Activated naive CD4-positive, alpha-beta T cell treated with anti-CD3 and anti-CD28 coated beads, Interleukin-2, amount 50 U/mL, for 72 hours (primary cell): ENCODE data around the gene SDF2L1. TPM values are rescaled to one million over a fixed set of nuclear protein-coding genes. Genes with fewer than 3 reads are reported as not detected.
"Not testable (repeated sequence)": the region's sequence is repeated elsewhere in the genome, so short reads cannot be mapped to it uniquely, and the experiment has no call there.

Source experiments
- ATAC-seq, 2 donors: fragments of 150-1000 bp; cut with Tn5 transposase; 2 replicates each; pipeline ENCODE4 v1.10.0; 2021; ENCODE audit warnings: mild to moderate bottlenecking in 2 of 2, moderate library complexity in 2 of 2
- DNase-seq, 2 donors: peaks; one replicate each; pipeline ENCODE4 v3.0.0; 2021 to 2022; ENCODE audit warnings: low spot score in 2 of 2
- H3K27ac Mint-ChIP-seq, 2 donors: one replicate each; pipeline ENCODE4 v1.8.0; 2022; ENCODE audit warnings: mild to moderate bottlenecking in 2 of 2, mixed read lengths in 2 of 2
- H3K36me3 Mint-ChIP-seq, 2 donors: one replicate each; pipeline ENCODE4 v1.8.0; 2022; ENCODE audit warnings: mixed read lengths in 2 of 2
- H3K9me3 Mint-ChIP-seq, 2 donors: one replicate each; pipeline ENCODE4 v1.8.0; 2022; ENCODE audit warnings: mixed read lengths in 2 of 2
- total RNA-seq, 2 donors: library from RNA; stranded (reverse); gene quantifications; one replicate each; pipeline ENCODE4 v1.2.3, GENCODE V29; 2022

Gene SDF2L1
- total RNA-seq, 2 donors from 2014 or later, result 25.3 to 27.8 TPM

DNA sequence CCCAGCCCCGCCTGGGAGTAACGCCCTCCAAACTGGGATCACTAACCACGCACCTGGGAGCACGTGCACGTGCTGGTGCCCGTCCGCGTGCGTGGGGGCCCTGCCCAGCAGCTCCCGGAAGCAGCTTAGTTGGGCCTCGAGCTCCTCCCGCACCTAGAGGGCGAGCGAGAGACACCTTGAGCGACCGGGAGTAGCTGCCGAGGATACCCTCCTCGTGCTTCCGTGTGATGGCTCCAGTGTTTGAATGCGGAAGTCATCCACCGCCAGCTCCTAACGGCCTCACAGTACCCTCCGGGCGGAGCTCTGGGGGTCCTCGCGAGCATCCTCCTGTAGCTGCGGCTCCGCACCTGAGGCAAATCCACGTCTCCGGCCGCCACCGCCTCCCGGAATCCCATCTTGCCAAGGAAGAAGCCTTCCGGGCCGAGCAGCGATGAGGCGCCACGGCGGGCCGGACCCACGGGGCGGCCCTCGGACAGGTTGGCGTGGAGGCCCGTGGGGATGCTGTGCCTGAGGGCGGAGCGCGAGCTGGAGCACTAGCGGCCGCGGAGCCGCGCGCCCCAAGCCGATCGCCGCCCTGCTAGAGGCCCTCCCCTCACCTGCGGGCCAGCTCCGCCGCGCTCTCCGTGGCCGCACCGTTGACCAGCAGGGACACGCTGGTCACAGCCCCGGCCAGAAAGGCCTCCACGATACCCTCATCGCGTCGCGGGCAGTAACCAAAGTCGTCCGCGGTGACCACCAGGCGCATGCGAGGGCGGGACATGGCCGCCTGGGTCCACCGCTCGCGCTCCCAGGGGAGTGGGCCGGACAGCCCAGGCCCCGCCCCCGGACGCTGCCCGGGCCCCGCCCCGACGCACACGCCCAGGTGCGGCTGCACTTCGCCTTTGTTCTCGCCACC lies 12.6 kb upstream of the SDF2L1 start, which contains the start of gene YDJC:
Gene YDJC (minus strand): TSS at position 768 of the 895 bp plus-strand sequence. CDS start 8 bp downstream, at position 760.
- Mint-ChIP-seq H3K27ac (peak within 1 kb of the TSS; percentile 89 to 91), H3K9me3 (no peaks in the 10 kb centered on the region), H3K36me3 (peaks cover 14 to 21% of the 10 kb centered on the region in 2 donors)
- ATAC-seq (peak; percentile 88 to 92), DNase-seq (peak; percentile 93 to 99)

DNA sequence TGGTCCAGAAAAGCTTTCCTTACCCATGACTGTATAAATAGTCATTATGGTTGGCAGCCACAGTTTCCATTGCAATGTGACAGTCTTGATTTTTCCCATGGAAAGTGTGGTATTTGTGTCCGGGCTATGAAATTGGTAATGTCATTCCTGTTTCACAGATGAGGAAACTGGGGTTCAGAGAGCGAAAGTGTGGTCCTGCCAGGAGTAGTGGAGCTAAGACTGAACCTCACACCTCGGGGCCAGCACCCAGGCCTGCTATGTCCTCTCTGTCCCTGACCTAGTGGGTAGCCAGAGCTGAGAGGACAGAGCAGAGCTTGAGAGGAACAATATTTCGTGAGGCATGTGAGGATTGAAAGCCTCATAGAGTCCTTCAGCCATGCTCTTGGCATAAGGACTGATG lies 11.1 kb upstream of the SDF2L1 start:
- H3K36me3 Mint-ChIP-seq, result peaks cover 14 to 21% of the 10 kb centered on the region in 2 donors
- no peak for DNase-seq
- H3K27ac Mint-ChIP-seq, result peak overlapping the region in 1 of 2 donors; percentile 53
- no peak for ATAC-seq
- H3K9me3 Mint-ChIP-seq, result no peaks in the 10 kb centered on the region

GRCh38 chr22:21632237-21632895 lies 9.7 kb upstream of the SDF2L1 start, which contains the start of gene CCDC116:
Gene CCDC116, plus strand, starts transcription at chr22:21632760. Its CDS starts 422 bp downstream, at chr22:21633182.
- Mint-ChIP-seq H3K9me3 (no peaks in the 10 kb centered on the region), H3K36me3 (peaks cover 12 to 14% of the 10 kb centered on the region in 2 donors), H3K27ac (peak within 1 kb of the TSS in 1 of 2 donors; percentile 36)
- peak in 1 of 2 donors; percentile 10 for ATAC-seq
- peak in 1 of 2 donors; percentile 44 for DNase-seq

GRCh38 chr22:21632931-21633330 lies 9.2 kb upstream of the SDF2L1 start:
- Mint-ChIP-seq H3K36me3 (peaks cover 6 to 12% of the 10 kb centered on the region in 2 donors), H3K27ac (no peak overlapping the region), H3K9me3 (no peaks in the 10 kb centered on the region)
- no peak for ATAC-seq
- no peak for DNase-seq

- no peak overlapping the region for H3K27ac Mint-ChIP-seq
- no peaks in the 10 kb centered on the region for H3K9me3 Mint-ChIP-seq
- ATAC-seq (no peak), DNase-seq (no peak)
- H3K36me3 Mint-ChIP-seq, result peaks cover under 1 to 6% of the 10 kb centered on the region in 2 donors
Measured at GRCh38 chr22:21633481-21633880, 8.6 kb upstream of the SDF2L1 start.

- DNase-seq (no peak), ATAC-seq (no peak)
- Mint-ChIP-seq H3K36me3 (peaks cover 0 to 4% of the 10 kb centered on the region in 2 donors), H3K9me3 (no peaks in the 10 kb centered on the region), H3K27ac (no peak overlapping the region)
Measured at GRCh38 chr22:21634081-21634480, 8.0 kb upstream of the SDF2L1 start.

GRCh38 chr22:21634844-21635243 lies 7.3 kb upstream of the SDF2L1 start:
- no peaks in the 10 kb centered on the region for H3K9me3 Mint-ChIP-seq
- no peak for ATAC-seq
- H3K36me3 Mint-ChIP-seq, result no peaks in the 10 kb centered on the region
- no peak overlapping the region for H3K27ac Mint-ChIP-seq
- no peak for DNase-seq

DNA sequence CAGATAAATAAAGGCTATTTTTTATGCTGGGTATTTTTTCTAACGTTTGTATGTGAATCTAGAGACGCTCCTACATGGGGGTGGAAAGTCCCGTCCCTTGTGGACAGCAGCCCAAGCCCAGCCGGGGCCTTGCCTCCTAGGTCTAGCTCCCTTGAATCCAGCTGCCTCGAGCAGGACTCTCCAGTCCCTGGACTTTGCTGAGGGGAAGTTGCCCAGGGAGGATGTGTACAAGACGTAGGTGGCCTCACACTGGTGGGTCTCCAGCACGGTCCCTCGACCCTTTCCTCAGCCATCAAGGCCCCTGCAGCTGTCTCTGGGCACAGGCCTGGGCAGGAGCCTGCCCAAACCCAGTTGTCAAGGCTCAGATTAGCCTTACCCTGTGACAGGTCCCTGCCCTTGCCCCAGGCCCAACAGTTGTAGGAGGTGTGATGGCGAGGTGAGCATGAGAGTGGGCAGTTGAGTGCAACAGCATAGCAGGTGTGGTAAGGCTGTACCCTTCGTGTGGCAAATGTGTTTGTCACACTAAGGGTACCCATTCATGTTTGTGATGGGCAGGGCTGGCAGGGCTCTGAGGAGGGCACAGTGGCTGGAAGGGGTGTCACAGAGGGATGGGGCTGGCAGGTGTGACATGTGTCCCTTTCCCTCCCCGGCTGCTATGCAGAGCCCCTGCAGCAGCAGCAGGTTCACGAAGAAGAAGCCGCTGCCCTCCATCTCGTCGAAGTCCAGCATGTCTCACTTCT lies 6.2 kb upstream of the SDF2L1 start:
- no peak overlapping the region for H3K27ac Mint-ChIP-seq
- no peaks in the 10 kb centered on the region for H3K36me3 Mint-ChIP-seq
- H3K9me3 Mint-ChIP-seq, result no peaks in the 10 kb centered on the region
- DNase-seq (no peak), ATAC-seq (no peak)

DNA sequence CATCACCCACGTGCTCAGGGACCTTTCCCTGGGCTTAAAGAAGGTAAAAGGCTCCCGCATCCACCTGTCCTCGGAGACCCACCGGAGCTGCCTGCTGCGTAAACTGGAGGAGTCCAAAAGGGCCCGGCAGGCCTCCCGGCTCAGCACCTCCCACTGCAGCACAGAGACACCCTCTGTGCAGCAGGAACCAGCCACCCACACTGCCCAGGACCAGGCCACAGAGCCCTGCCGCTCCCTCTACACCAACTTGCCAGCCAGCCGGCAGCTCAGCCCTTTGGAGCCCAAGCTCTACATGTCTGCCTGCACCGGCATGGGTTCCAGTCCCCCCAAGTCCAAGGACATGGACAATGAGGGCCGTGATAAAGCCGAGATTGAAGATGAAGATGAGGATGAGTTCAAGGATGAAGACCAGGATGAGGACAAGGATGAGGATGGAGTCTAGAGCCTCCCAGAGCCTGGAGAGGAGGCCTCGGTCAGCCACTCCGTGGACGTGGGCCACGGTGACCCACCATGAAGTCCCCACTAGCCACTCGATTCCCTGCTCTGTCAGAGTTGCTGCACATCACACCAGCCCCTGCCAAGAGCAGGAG lies 5.4 kb upstream of the SDF2L1 start:
- no peaks in the 10 kb centered on the region for H3K9me3 Mint-ChIP-seq

GRCh38 chr22:21637450-21637849 lies 4.7 kb upstream of the SDF2L1 start:
- H3K27ac Mint-ChIP-seq, H3K36me3 Mint-ChIP-seq, ATAC-seq, DNase-seq, H3K9me3 Mint-ChIP-seq: not testable (repeated sequence)

More for the DNA sequence above, 5.4 kb upstream of the SDF2L1 start:
- Mint-ChIP-seq H3K27ac (no peak overlapping the region), H3K36me3 (no peaks in the 10 kb centered on the region)
- DNase-seq (no peak), ATAC-seq (no peak)

DNA sequence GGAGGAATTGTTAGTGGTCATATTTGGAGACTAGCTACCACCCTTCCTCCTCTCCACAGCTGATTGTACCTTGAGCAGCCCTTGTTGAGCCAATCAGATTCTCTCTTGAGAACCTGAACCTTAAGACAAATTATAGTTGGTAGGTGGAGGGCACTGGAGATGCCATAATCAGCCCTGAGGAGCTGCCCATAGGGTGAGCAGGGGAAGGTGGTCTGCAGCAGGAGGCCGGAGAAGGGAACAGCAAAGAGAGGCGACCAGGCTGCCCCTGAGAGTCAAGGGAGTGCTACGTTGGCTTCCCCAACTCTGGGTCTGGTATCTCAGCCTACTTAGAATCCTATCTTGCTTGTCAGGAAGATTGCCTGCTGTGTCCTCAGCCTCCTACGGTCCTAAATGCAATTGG lies 2.7 kb upstream of the SDF2L1 start:
- Mint-ChIP-seq H3K9me3 (no peaks in the 10 kb centered on the region), H3K36me3 (peaks cover 4 to 14% of the 10 kb centered on the region in 2 donors), H3K27ac (no peak overlapping the region)
- DNase-seq (no peak), ATAC-seq (no peak)

DNA sequence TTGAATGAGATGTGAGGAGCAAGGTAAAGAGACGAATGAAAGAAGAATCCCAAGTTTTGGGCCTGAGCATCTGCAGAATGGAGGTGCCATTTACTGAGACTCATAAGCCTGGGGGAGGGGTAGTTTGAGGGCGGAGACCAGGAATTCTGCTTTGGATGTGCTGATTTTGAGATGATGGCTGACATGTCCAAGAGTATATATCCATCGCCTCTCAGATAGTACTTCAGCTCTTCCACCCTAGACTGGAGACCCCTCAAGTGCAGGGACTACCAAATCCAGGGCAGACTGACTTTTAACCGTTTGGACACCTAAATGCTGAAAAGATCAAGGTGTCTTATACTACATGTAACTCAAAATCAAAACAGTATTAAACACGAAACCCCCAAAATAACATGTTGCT lies 1.3 kb upstream of the SDF2L1 start:
- Mint-ChIP-seq H3K27ac (no peak overlapping the region), H3K9me3 (no peaks in the 10 kb centered on the region), H3K36me3 (peaks cover 4 to 14% of the 10 kb centered on the region in 2 donors)
- DNase-seq (no peak), ATAC-seq (no peak)

DNA sequence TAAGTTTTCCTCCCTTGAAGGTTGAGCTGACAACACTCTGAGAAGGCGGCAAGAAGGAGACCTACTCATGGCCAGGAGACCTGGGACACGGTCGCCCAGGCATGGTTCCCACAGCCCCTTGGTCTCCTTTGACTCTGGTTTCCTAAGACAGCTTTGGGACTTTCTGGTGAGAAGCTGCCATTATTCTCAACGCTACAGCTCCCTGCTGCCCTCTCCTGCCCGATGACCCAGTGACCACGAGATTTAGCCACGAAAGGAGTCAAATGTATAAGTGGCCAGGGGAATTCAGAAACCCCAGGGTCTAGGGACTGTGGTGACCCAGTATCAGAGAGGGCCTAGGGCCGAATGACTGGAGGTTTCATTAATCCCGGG lies 699 bp upstream of the SDF2L1 start:
- peak in 1 of 2 donors; percentile 32 for ATAC-seq

GRCh38 chr22:21642584-21643448 lies 714 bp downstream of the SDF2L1 start:
- Mint-ChIP-seq H3K9me3 (no peaks in the 10 kb centered on the region), H3K27ac (peak overlapping the region; percentile 91 to 92), H3K36me3 (peaks cover 10 to 23% of the 10 kb centered on the region in 2 donors)
- DNase-seq (peak in 1 of 2 donors; percentile 68), ATAC-seq (no peak)

More for the DNA sequence above, 699 bp upstream of the SDF2L1 start:
- H3K27ac Mint-ChIP-seq, result peak overlapping the region in 1 of 2 donors; percentile 92
- DNase-seq, result no peak
- peaks cover 7 to 17% of the 10 kb centered on the region in 2 donors for H3K36me3 Mint-ChIP-seq
- H3K9me3 Mint-ChIP-seq, result no peaks in the 10 kb centered on the region

GRCh38 chr22:21643533-21644357 lies 1.6 kb downstream of the SDF2L1 start:
- ATAC-seq, result no peak
- no peaks in the 10 kb centered on the region for H3K9me3 Mint-ChIP-seq
- DNase-seq, result no peak
- peaks cover 10 to 23% of the 10 kb centered on the region in 2 donors for H3K36me3 Mint-ChIP-seq
- peak overlapping the region in 1 of 2 donors; percentile 92 for H3K27ac Mint-ChIP-seq
